PFSK-1 (cell line): ENCODE measurements around the gene PHACTR3.

Experiments
- FOXP2 ChIP-seq: optimal IDR thresholded peaks from 2 replicates; pipeline ENCODE3; 2011; ENCODE audit warnings: borderline replicate concordance, control low read depth, inconsistent platforms; ENCODE audit not compliant: insufficient read depth; ENCODE audit errors: extremely low read length, extremely low read depth
- POLR2AphosphoS5 ChIP-seq: IDR thresholded peaks from 2 replicates; pipeline ENCODE4 v1.6.1; 2012; ENCODE audit warnings: low read depth, mild to moderate bottlenecking, control low read depth, low read length, moderate library complexity
- SIN3A ChIP-seq: IDR thresholded peaks from 2 replicates; pipeline ENCODE4 v1.6.1; 2012; ENCODE audit warnings: mild to moderate bottlenecking, low read length, moderate library complexity, borderline replicate concordance; ENCODE audit not compliant: insufficient read depth
- TAF1 ChIP-seq: IDR thresholded peaks from 2 replicates; pipeline ENCODE4 v1.6.1; 2012; ENCODE audit warnings: low read length, control low read depth, borderline replicate concordance; ENCODE audit not compliant: insufficient read depth
- TF ChIP-seq, protein P1 (sequence below), 2 experiments: IDR thresholded peaks; 2 replicates each; pipeline versions ENCODE4 v1.6.1 to v1.8.0; 2011 to 2012; ENCODE audit warnings: low read depth in 2 of 2, low read length in 2 of 2, control low read depth in 1 of 2, inconsistent platforms in 1 of 2, mild to moderate bottlenecking in 1 of 2, moderate library complexity in 1 of 2; ENCODE audit not compliant: insufficient read depth in 1 of 2

The PHACTR3 gene

DNA sequence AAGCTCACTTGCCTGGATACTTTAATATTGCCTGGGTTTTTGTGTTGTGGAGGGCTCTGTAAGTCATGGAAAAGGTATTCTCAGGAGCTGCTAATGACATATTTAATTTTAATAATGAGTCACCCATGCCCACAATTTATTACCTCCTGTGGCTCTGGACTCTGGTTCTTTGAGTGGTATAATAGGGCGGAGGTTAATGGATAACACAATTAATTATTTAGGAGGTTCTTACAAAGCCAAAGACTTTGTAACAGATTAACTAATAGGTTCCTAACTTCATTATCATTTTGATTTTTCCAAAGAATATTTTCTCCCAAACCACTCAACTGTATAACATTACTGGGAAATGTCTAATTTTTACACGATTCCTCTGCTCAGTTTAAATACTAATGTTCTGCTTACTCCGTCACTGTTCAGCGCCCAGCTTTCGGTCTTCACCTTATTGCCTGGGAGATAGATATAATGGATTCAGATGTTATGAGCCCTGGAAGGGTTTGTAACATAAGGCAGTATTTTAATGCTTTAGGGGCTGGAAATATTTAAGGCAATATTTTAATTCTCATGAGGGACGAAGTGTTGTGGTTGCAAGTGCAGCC, 29.4 kb downstream of the PHACTR3 start:
- TF ChIP-seq, protein P1, sequence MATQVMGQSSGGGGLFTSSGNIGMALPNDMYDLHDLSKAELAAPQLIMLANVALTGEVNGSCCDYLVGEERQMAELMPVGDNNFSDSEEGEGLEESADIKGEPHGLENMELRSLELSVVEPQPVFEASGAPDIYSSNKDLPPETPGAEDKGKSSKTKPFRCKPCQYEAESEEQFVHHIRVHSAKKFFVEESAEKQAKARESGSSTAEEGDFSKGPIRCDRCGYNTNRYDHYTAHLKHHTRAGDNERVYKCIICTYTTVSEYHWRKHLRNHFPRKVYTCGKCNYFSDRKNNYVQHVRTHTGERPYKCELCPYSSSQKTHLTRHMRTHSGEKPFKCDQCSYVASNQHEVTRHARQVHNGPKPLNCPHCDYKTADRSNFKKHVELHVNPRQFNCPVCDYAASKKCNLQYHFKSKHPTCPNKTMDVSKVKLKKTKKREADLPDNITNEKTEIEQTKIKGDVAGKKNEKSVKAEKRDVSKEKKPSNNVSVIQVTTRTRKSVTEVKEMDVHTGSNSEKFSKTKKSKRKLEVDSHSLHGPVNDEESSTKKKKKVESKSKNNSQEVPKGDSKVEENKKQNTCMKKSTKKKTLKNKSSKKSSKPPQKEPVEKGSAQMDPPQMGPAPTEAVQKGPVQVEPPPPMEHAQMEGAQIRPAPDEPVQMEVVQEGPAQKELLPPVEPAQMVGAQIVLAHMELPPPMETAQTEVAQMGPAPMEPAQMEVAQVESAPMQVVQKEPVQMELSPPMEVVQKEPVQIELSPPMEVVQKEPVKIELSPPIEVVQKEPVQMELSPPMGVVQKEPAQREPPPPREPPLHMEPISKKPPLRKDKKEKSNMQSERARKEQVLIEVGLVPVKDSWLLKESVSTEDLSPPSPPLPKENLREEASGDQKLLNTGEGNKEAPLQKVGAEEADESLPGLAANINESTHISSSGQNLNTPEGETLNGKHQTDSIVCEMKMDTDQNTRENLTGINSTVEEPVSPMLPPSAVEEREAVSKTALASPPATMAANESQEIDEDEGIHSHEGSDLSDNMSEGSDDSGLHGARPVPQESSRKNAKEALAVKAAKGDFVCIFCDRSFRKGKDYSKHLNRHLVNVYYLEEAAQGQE (IDR thresholded peaks at IDR 0.05; ENCODE audit: insufficient read depth in 1 of 2, low read depth in 2 of 2, low read length in 2 of 2), result no peak
- no peak for TF ChIP-seq TAF1
- TF ChIP-seq SIN3A, result no peak
- TF ChIP-seq FOXP2, result no peak
- TF ChIP-seq POLR2AphosphoS5, result no peak

DNA sequence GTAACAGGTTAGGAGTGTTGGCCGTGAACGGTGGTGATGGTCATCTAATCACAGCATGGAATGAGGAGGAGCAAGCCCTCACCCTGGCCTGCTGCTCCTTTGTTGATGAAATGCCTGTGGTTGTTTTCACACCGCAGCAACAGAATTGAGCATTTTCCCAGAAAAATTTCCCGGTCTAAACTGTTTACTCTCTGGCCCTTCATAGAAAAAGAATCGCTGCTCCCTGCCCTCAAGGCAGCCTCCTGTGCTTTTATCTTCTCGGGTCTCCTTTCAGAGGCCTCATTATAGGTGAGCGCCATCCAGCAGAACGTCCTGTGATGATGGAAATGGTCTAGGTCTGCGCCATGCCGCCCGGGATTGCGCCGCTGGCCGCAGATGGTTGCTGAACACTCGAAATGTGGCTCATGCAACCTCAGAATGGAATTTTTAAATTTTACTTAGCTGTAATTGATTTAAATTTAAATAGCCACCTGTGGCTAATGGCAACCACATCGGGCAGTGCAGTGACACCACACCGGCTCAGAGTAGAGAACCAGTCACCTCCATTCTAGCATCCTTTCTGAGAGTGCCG, 30.2 kb downstream of the PHACTR3 start:
- TF ChIP-seq SIN3A (no peak), FOXP2 (no peak), TAF1 (no peak), POLR2AphosphoS5 (no peak)
- TF ChIP-seq, protein P1 (IDR thresholded peaks at IDR 0.05; ENCODE audit: insufficient read depth in 1 of 2, low read depth in 2 of 2, low read length in 2 of 2), result no peak

DNA sequence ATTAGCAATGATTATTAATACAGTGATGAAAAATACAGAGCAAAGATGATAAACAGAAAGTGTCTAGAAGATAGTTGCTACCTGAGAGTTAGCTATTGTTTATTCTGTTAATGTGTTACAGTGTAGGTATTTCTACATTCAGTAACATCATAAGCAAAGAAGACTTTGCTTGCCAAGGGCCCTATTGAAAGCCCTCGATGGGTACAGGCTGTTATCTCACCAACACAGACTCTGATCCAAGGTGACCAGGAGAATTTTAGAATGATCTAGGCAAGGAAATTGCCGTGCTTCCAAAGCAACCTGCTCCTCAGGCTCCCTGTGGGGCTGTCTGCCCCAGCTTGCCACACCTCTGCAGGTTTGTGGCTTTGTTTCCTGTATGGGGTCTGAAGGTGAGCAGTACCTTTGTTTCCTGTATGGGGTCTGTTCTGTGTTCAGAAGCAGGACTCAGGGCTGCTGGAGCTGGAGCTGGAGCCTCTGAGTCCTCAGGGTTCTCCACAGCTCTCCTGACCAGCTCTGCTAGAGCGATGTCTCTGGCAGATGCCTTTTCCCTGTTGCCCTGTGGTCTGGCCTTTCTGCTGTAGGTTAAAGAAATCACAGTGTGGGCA, 32.5 kb downstream of the PHACTR3 start:
- TF ChIP-seq POLR2AphosphoS5, result no peak
- TF ChIP-seq, protein P1 (IDR thresholded peaks at IDR 0.05; ENCODE audit: insufficient read depth in 1 of 2, low read depth in 2 of 2, low read length in 2 of 2), result no peak
- no peak for TF ChIP-seq FOXP2
- TF ChIP-seq SIN3A, result no peak

DNA sequence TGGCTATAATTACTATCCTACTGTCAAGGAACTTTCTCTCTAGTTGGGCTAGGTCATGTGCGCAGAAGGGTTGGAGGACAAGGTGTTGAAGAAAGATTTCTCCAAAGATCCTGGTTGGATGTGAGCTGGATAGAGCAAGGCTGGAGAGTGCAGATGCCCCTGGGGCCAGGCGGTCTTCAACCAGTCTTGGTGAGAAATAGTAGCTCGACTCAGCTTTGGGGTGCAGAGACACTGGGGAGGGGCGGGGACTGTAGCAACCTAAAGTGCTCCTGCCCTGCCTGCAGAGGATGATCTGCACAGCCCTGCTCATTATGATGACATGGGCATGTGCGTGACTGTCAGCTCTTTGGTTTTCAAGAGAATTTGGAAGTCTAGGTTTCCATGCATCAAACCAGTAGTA, 35.9 kb downstream of the PHACTR3 start:
- TF ChIP-seq POLR2AphosphoS5 (no peak), FOXP2 (no peak), SIN3A (no peak), TAF1 (no peak)
- TF ChIP-seq, protein P1 (IDR thresholded peaks at IDR 0.05; ENCODE audit: insufficient read depth in 1 of 2, low read depth in 2 of 2, low read length in 2 of 2), result no peak

DNA sequence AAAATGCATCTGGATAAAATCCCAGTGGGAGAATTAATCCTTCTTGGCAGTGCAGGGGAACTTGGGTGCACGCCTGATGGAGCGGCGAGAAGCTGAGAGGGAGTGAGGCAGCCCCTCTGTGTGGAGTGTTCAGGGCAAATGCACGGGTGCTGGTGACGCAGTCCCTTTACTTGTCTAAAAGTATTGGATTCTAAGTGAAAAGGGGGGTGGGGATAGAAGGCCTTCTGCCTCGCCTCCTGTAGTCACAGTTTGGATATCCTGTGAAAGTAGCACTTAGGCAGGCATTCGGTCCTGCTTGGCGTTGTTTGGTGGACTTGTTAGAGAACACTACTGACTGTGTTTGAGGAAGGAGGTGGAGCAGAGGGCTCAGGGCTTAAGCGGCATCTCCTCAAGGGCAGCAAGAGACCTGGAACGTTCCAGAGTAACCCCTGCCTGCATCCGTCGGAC, 39.3 kb downstream of the PHACTR3 start:
- TF ChIP-seq TAF1 (no peak), POLR2AphosphoS5 (no peak), FOXP2 (no peak), SIN3A (no peak)
- TF ChIP-seq, protein P1 (IDR thresholded peaks at IDR 0.05; ENCODE audit: insufficient read depth in 1 of 2, low read depth in 2 of 2, low read length in 2 of 2), result no peak
